GM19238 (cell line): Measurements from ENCODE around the gene SKAP2.
A peak's percentile ranks its signal among the peaks of the same experiment; 100 is the strongest.

Source experiments
- DNase-seq: peaks from one replicate; pipeline ENCODE4 v3.0.0; 2011; ENCODE audit warnings: low spot score; ENCODE audit not compliant: insufficient read length

SKAP2 gene

GRCh38 chr7:26864309-26865093 lies at the start of gene SKAP2:
TSS of gene SKAP2 (minus strand) at chr7:26864590. CDS start at chr7:26864429, 161 bp downstream.
- DNase-seq = peak; percentile 70

- DNase-seq = no peak
Measured at GRCh38 chr7:26912933-26913536, 48.6 kb upstream of the SKAP2 start.

GRCh38 chr7:26912338-26912737 lies 47.9 kb upstream of the SKAP2 start:
- no peak for DNase-seq

GRCh38 chr7:26910221-26910620 lies 45.8 kb upstream of the SKAP2 start:
- DNase-seq = no peak

GRCh38 chr7:26900251-26900650 lies 35.9 kb upstream of the SKAP2 start:
- DNase-seq = no peak

- DNase-seq = no peak
Measured at GRCh38 chr7:26899519-26899918, 35.1 kb upstream of the SKAP2 start.

- DNase-seq = no peak
Measured at GRCh38 chr7:26898891-26899290, 34.5 kb upstream of the SKAP2 start.

GRCh38 chr7:26897928-26898327 lies 33.5 kb upstream of the SKAP2 start:
- no peak for DNase-seq

GRCh38 chr7:26891400-26892350 lies 27.3 kb upstream of the SKAP2 start:
- DNase-seq = no peak

GRCh38 chr7:26880852-26881251 lies 16.5 kb upstream of the SKAP2 start:
- DNase-seq = no peak

GRCh38 chr7:26879671-26880070 lies 15.3 kb upstream of the SKAP2 start:
- DNase-seq = no peak

- DNase-seq = no peak
Measured at GRCh38 chr7:26868841-26869495, 4.6 kb upstream of the SKAP2 start.

GRCh38 chr7:26865094-26865388 lies 651 bp upstream of the SKAP2 start:
- DNase-seq = peak; percentile 13

- DNase-seq = no peak
Measured at GRCh38 chr7:26863518-26864308, 677 bp downstream of the SKAP2 start.

- DNase-seq = no peak
Measured at GRCh38 chr7:26862834-26863233, 1.6 kb downstream of the SKAP2 start.

GRCh38 chr7:26861050-26861449 lies 3.3 kb downstream of the SKAP2 start:
- no peak for DNase-seq

GRCh38 chr7:26860361-26860760 lies 4.0 kb downstream of the SKAP2 start:
- no peak for DNase-seq

GRCh38 chr7:26859720-26860119 lies 4.7 kb downstream of the SKAP2 start:
- DNase-seq = no peak

GRCh38 chr7:26858735-26859134 lies 5.7 kb downstream of the SKAP2 start:
- no peak for DNase-seq

GRCh38 chr7:26858241-26858715 lies 6.1 kb downstream of the SKAP2 start:
- DNase-seq = no peak
